RPMI7951 (cell line): Measurements from ENCODE around the gene SPSB1. TPM values are rescaled to one million over a fixed set of nuclear protein-coding genes. Genes with fewer than 3 reads are reported as not detected.

ENCODE experiments used
- DNase-seq: peaks from one replicate; pipeline ENCODE4 v3.0.0-alpha.2; 2012; ENCODE audit warnings: low read depth
- total RNA-seq: library from RNA; depleted of rRNA; stranded (reverse); fragments of >200 nt; shearing (Covaris generic); gene quantifications from 2 replicates; pipeline ENCODE4 v1.2.3, GENCODE V29; 2014

The SPSB1 gene
- total RNA-seq, 1 experiment from 2014 or later, result 7.6 TPM

- DNase-seq, result no peak
These were observed 48.7 kb downstream of the SPSB1 start for GRCh38 chr1:9341301-9341845.

- DNase-seq, result no peak
These were observed 50.6 kb downstream of the SPSB1 start for GRCh38 chr1:9343269-9343668.

- no peak for DNase-seq
These were observed 51.9 kb downstream of the SPSB1 start for GRCh38 chr1:9344426-9345200.

- DNase-seq, result no peak
These were observed 52.8 kb downstream of the SPSB1 start for GRCh38 chr1:9345471-9345870.

- no peak for DNase-seq
These were observed 53.2 kb downstream of the SPSB1 start for GRCh38 chr1:9345922-9346321.

- DNase-seq, result no peak
These were observed 53.9 kb downstream of the SPSB1 start for GRCh38 chr1:9346566-9346965.

GRCh38 chr1:9347095-9347850 is 54.6 kb downstream of the SPSB1 start:
- no peak for DNase-seq

GRCh38 chr1:9349331-9349851 is 56.7 kb downstream of the SPSB1 start:
- peak; percentile 19 for DNase-seq

- peak; percentile 77 for DNase-seq
These were observed 57.6 kb downstream of the SPSB1 start for GRCh38 chr1:9350013-9350908.

GRCh38 chr1:9350960-9351359 is 58.3 kb downstream of the SPSB1 start:
- DNase-seq, result no peak

- peak; percentile 56 for DNase-seq
These were observed 59.1 kb downstream of the SPSB1 start for GRCh38 chr1:9351654-9352271.

- no peak for DNase-seq
These were observed 59.9 kb downstream of the SPSB1 start for GRCh38 chr1:9352377-9353134.

GRCh38 chr1:9355503-9355902 is 62.8 kb downstream of the SPSB1 start:
- no peak for DNase-seq

- DNase-seq, result no peak
These were observed 63.3 kb downstream of the SPSB1 start for GRCh38 chr1:9356021-9356420.

GRCh38 chr1:9356829-9357466 is 64.3 kb downstream of the SPSB1 start:
- DNase-seq, result no peak

GRCh38 chr1:9357958-9358357 is 65.3 kb downstream of the SPSB1 start:
- no peak for DNase-seq

GRCh38 chr1:9360371-9361064 is 67.8 kb downstream of the SPSB1 start:
- no peak for DNase-seq

- peak; percentile 66 for DNase-seq
These were observed 69.1 kb downstream of the SPSB1 start for GRCh38 chr1:9361630-9362260.

- no peak for DNase-seq
These were observed 69.8 kb downstream of the SPSB1 start for GRCh38 chr1:9362488-9362887.
